NT2/D1 (cell line): ENCODE results near the gene ARID1A.

Experiments used
- SUZ12 ChIP-seq: IDR thresholded peaks from 2 replicates; pipeline ENCODE4 v1.6.1; 2011; ENCODE audit not compliant: insufficient read length, insufficient read depth; ENCODE audit errors: extremely low read depth
- ZNF274 ChIP-seq: IDR thresholded peaks from 2 replicates; pipeline ENCODE4 v1.6.1; 2011; ENCODE audit warnings: mild to moderate bottlenecking, low read depth, low read length

DNA sequence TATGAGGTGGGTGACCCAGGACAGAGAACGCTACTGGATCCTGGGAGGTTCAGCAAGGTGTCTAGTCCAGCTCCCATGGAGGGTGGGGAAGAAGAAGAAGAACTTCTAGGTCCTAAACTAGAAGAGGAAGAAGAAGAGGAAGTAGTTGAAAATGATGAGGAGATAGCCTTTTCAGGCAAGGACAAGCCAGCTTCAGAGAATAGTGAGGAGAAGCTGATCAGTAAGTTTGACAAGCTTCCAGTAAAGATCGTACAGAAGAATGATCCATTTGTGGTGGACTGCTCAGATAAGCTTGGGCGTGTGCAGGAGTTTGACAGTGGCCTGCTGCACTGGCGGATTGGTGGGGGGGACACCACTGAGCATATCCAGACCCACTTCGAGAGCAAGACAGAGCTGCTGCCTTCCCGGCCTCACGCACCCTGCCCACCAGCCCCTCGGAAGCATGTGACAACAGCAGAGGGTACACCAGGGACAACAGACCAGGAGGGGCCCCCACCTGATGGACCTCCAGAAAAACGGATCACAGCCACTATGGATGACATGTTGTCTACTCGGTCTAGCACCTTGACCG, 83.4 kb downstream of the ARID1A start:
- TF ChIP-seq SUZ12: no peak
- no peak for TF ChIP-seq ZNF274
